Activated CD8-positive, alpha-beta memory T cell treated with anti-CD3 and anti-CD28 coated beads, Interleukin-2, amount 50 U/mL, for 4 hours (primary cell): Measurements from ENCODE around the gene PLEKHM3.

Experiments
- DNase-seq: peaks from one replicate; pipeline ENCODE4 v3.0.0-alpha.2; 2020

PLEKHM3 gene

GRCh38 chr2:207847098-207847806 is 178.1 kb downstream of the PLEKHM3 start:
- DNase-seq = no peak

- no peak for DNase-seq
These were observed 180.0 kb downstream of the PLEKHM3 start for GRCh38 chr2:207845202-207845864.

GRCh38 chr2:207844648-207845047 is 180.7 kb downstream of the PLEKHM3 start:
- no peak for DNase-seq

GRCh38 chr2:207840101-207840500 is 185.2 kb downstream of the PLEKHM3 start:
- DNase-seq = no peak

GRCh38 chr2:207839575-207839974 is 185.8 kb downstream of the PLEKHM3 start:
- no peak for DNase-seq

DNA sequence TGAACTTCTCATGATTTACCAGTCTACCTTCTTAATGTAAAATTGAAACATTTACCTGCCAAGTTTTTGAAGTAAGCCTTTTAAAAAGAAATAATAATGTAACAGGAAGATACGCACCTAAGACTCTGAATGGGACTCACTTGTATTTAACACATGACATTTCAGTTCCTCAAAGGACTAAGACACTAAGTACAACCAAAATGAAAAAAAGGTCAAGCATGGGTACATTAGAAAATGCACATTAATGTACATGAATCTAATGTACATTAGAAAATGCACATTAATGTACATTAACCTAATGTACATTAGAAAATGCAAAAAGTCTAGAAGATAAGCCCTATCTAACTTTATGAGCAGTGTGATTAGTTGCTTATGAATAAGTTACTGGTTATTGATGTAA is 186.3 kb downstream of the PLEKHM3 start:
- DNase-seq = no peak

GRCh38 chr2:207836521-207837133 is 188.7 kb downstream of the PLEKHM3 start:
- DNase-seq = no peak

DNA sequence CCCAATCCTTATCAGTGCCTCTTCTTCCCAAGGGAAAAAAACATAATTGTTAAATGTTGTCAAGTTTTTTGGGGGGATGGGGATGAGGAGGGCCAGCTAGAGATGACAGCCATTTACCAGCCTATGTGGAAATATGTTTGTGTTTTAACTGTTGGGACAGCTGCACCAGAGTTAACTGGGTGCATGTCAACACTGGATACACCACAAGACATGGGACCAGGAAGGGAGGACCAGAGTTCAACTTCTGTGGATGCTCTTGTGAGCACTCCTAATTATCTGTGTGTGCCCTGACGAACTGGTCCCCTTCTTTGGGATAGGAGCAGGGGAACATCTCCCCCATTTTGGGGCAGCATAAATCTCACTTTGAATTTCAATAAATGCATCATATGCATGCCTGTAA is 189.5 kb downstream of the PLEKHM3 start:
- no peak for DNase-seq

DNA sequence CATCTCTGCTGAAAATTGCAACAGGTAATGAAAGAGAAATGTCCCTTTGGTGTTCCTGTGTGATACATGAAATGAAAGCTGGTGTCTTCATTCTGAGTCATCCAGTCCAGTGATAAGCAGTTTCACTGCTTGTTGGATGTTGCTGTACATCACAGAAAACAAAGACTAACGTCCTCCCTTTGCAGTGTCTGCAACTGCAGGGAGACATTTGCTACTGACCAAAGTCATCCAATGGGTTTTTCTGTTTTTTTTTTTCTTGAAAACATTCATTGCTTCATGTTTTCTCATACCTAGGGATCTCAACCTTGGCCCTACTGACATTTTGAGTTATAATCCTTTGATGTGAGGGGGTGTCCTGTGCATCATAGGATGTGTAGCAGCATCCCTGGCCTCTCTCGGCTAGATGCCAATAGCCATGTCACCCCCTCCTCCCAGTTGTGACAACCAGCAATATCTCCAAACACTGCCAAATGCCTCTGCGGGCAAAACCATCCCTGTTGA is 192.0 kb downstream of the PLEKHM3 start:
- DNase-seq = no peak

DNA sequence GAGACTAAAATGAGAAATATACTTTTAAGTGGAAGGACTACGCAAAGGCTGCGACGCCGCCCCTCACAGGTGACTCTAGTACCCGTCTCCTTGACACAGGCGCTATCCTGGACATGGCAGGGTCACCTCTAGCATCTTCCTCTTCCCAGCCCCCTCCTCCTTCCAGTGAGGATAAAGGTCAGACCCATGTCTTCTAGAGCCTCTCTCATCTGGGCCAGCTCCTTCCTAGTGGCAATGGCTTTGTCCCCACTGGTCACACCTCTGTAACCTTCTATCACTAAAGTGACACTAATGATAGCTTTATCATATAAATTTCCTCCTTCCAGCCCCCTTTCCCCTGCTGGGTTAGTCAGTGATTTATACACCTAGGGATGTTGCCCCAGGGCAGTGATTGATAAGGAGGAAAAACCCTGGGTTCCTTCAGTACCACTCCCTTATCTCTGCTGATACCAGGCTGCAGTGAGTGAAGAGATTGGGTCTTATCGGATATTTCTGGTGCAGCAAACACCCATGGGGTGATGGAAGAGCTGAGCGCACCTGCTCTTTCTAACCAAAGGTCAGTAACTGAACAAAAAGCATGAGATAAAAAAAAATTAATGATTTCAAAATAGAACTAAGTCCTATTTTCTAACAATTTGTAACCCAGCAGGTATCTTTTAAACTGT is 193.6 kb downstream of the PLEKHM3 start:
- DNase-seq = no peak

DNA sequence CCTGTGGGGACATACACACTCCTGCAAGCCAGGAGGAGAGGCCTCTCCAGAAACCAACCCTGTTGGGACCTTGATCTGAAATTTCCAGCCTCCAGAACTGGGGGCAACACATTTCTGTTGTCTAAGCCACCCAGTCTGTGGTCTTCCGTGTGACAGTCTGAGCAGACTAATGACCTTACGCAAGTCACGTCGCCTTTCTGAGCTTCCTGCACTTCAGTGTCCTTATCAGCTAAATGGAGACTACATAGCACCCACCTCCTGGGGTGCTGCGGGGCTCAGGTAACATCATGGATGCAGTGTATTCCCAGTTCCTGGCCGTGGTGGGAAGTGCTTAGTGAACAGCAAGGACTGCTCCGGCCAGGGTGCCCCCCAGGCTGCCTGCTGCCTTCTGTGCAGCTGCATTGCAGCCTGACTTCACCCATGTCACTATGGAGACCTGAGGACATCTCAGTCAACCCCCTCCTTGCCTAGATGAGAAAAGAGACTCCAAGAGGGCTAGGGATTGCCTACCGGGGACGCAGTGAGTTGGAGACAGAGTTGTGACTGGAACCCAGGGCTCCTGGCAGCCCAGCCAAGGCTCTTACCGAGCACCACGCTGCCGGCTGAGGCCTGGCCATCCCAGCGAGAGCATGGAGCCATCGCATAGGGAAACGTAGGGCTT is 194.4 kb downstream of the PLEKHM3 start:
- no peak for DNase-seq

GRCh38 chr2:207828361-207829057 is 196.8 kb downstream of the PLEKHM3 start:
- no peak for DNase-seq

DNA sequence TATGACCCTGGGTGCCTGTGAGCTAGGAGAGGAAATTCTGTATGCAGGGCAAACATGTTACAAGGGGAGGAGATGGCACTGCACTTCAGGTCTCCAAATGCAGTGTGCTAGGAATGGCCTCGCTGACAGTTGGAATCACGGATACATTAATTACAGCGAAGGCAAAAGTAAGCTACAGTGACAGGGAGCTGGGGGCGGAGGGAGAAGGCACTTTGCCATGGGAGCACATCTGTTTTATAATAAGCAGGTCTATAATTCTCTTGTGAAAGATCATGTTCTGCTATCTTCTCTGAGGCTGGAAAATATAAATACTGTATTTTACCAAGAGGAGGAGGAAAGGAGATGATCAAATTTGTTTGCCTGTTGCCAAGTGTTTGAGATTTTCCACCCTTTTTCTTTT is 199.3 kb downstream of the PLEKHM3 start:
- no peak for DNase-seq

DNA sequence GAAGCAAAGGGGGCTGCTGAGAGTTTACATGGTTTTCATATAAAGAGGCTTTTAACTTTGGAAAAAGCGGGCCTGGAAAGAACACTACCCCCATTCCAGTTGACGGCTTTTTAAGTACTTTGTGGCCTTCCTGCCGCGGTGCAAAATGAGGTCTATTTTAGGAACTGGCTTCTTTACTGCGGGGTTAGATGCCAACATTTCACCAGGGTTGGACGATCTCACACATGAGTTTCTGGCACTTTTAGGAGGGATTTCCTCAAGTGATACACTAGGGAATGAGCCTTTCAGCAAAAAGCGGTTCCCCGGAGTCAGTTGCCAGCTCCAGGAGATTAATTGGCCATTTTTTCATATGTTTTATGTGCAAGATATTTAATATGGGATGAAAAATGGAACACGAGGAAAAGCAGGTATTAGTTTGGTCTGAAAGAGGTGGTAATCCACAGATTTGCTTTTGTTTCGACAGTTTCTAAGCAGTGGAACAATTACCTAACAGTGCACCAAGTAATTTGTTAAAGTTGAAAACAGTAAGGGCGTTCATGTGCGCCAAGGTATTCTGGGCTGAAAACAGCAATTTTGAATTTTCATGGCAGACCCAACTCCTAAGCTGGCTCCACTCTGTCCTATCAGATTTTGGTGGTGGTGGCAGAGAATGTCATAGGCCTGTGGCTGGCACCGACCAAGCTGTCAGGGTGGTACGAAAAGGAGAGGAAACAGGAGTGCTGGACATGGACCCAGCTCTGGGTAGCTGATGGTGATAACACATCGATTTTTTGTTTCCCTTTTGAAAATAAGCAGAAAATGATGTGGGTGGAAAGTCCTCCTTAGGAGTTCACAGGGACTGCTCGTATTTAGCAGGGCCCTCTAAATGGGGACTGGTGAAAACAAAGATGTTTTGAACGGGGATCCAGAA is 200.0 kb downstream of the PLEKHM3 start:
- DNase-seq = no peak

DNA sequence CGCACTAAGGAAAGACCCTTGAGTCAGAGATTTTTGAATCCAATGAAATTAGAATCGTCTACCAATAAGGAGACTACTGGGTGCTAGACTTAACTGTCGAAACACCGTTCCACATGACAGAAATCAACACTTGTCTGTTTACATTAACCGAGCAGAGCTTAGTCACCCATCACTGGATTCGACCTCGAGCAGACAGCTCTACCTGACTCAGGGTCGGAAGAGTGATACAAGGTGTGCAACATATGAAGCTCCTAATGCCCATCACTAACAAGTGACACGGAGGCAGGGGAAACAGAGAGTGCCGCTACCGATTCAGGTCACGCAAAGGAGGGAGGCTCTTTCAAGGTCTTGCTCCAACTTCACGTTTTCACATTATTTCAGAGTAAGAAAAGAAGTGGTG is 201.5 kb downstream of the PLEKHM3 start:
- DNase-seq = no peak

DNA sequence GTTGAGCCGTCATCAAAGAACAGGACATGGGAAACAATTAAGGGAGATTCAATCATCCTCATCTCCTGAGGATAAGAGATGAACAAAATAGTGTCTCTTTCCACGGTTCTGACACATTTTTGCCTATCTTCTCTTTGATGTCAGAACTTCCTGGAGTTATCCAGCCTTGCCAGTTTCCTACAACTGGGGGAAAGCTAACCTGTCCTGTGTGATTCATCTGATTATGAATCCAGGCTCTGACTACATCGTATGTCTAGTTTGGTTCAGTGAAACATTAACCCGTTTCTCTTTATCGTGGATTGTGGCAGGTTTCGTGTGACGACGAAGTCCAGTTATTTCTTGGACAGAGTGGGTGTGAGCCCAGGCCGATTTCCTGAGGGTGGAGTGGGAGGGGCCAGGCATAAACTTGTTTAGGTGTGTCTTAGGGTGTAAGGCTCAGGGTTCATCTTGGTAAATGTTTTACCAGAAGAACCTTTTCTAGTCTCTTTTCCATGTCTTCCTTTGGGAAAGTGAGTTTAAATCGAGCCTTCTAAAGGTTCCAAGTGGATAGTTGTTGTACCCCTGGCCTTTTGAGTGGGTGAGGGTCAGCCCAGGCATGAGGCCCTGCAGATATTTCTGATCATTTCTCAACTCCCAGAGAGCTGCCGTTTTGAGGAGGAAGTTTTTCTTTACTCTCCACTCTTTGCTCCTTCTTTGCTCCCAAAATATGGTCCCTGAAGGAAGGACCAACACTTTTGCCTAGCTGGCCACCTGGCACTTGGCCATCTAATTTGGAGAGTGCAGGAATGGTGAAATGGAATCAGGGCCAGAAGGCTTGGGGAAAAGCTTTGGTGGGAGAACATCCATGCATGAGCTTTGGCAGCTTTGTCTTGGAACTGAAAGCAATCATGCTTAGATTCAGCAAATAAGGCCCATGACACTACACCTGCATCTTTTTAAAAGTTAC is 205.2 kb downstream of the PLEKHM3 start:
- no peak for DNase-seq

DNA sequence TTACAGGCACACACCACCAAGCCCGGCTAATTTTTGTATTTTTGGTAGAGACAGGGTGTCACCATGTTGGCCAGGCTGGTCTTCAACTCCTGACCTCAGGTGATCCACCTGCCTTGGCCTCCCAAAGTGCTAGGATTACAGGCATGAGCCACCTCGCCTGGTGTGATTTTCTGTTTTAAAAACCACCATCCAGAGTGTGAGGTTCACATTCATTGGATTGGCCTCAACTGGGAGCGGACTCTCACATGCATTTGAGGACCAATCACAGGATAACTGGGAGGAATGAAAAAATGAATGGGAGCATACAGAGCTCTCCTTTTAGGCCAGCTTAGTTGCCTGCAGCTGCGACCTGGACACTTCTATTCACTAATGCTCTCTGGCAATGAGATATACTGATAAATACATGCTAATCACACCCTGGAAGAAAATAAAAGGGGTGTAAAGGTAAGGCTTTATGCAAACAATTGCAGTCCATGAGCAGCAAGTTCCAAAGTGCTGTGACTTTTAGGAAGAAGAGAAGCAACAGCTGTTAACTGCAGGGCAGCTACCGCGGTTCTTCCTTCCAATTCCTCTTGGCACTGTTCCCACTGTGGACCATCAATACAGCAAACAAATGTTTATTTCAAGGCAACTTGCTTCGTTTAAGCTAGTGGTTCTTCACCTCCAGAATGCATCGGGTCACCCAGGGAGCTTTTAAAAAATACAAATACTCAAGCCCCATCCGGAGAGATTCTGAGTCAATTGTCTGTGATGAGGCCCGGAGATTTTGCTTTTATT is 206.1 kb downstream of the PLEKHM3 start:
- no peak for DNase-seq

DNA sequence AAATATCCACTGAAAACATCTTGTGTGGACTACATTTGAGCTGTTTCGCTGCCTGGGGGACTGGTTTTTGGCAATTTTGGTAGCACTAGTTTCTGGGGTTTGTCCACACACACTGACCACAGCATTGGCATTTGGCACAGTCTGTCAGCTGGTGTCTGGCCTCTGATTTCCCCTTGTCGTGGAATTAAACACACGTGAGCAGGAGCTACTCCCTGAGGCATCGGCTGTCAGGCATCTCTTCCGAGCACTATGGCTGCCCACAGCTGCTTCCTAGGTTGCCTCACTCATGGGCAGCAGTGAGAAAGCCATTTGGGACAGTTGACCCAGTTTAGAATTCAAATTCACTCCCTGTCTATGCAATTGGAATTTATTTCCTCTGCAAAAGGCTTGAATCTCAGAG is 208.8 kb downstream of the PLEKHM3 start:
- no peak for DNase-seq

DNA sequence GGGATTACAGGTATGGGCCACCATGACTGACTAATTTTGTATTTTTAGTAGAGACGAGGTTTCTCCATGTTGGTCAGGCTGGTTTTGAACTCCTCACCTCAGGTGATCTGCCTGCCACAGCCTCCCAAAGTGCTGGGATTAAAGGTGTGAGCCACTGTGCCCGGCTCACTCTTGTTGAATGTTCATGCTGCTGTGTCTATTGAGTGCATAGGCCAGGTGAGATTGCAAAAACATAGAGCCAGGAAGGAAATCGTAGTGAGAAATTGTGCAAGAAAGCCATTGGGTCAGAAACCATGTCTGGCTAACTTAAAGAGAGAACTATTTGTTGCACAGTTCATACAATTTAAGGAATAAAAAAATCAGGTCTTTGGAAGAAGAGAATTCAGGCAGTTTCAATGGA is 210.1 kb downstream of the PLEKHM3 start:
- no peak for DNase-seq
